Measurements from ENCODE around the gene RAB8A. TPM values are rescaled to one million over a fixed set of nuclear protein-coding genes. Genes with fewer than 3 reads are reported as not detected.

RAB8A gene
- total and polyA plus RNA-seq, 9 of the 15 experiments (the other 6 are each of a cell fraction or from before 2014, with no cell fraction given) = 11.2 to 102 (median 53.2) TPM

- TF ChIP-seq MTA1 (IDR thresholded peaks at IDR 0.05; ENCODE audit: borderline replicate concordance) (0 out of 2 replicates have a peak, but pooled peaks have one; percentile 19), TAF1 (IDR thresholded peaks at IDR 0.05; ENCODE audit: control insufficient read depth, extremely low read depth, insufficient read depth, low read length, severe bottlenecking) (no peak), ZBTB7A (IDR thresholded peaks at IDR 0.05; ENCODE audit: borderline replicate concordance, control insufficient read depth, low read depth, low read length) (no peak; the same call in 1 of the 2 replicates), BACH1 (tag; IDR thresholded peaks at IDR 0.05) (no peak), ARID3B (CRISPR knock-in tag; IDR thresholded peaks at IDR 0.05; ENCODE audit: borderline replicate concordance) (no peak), NR4A1 (CRISPR knock-in tag; IDR thresholded peaks at IDR 0.05) (no peak), NR4A1 (tag; IDR thresholded peaks at IDR 0.05) (no peak), NBN (IDR thresholded peaks at IDR 0.05; ENCODE audit: low read depth) (peak; percentile 87; the same call in 1 of the 2 replicates), GATAD2A (IDR thresholded peaks at IDR 0.05) (0 out of 2 replicates have a peak, but pooled peaks have one; percentile 40), C11orf30 (IDR thresholded peaks at IDR 0.05; ENCODE audit: low read depth) (no peak), ZNF644 (tag; IDR thresholded peaks at IDR 0.05; ENCODE audit: low read depth) (no peak), XRCC4 (IDR thresholded peaks at IDR 0.05; ENCODE audit: extremely low read depth, insufficient read depth, insufficient read length) (no peak), SMAD1 (IDR thresholded peaks at IDR 0.05; ENCODE audit: low read depth, low read length, partially characterized antibody) (no peak), DIDO1 (tag; IDR thresholded peaks at IDR 0.05; ENCODE audit: low read depth) (no peak), NFATC3 (IDR thresholded peaks at IDR 0.05) (no peak), HES1 (IDR thresholded peaks at IDR 0.05; ENCODE audit: low read depth) (no peak), ZNF695 (CRISPR knock-in tag; IDR thresholded peaks at IDR 0.05) (no peak), RERE (CRISPR knock-in tag; IDR thresholded peaks at IDR 0.05; ENCODE audit: borderline replicate concordance) (no peak), MAX (CRISPR knock-in tag; IDR thresholded peaks at IDR 0.05) (no peak), ZBTB34 (CRISPR knock-in tag; IDR thresholded peaks at IDR 0.05) (no peak)
Measured at GRCh38 chr19:16066611-16067104, 45.0 kb upstream of the RAB8A start (continued).
